ENCODE measurements around the gene SH3BP5L. TPM values are rescaled to one million over a fixed set of nuclear protein-coding genes. Genes with fewer than 3 reads are reported as not detected.
"Not testable (repeated sequence)": the region's sequence is repeated elsewhere in the genome, so short reads cannot be mapped to it uniquely, and the experiment has no call there.

SH3BP5L gene
- total and polyA plus RNA-seq, 8 donors: 9.6 to 20.0 (median 13.8) TPM

DNA sequence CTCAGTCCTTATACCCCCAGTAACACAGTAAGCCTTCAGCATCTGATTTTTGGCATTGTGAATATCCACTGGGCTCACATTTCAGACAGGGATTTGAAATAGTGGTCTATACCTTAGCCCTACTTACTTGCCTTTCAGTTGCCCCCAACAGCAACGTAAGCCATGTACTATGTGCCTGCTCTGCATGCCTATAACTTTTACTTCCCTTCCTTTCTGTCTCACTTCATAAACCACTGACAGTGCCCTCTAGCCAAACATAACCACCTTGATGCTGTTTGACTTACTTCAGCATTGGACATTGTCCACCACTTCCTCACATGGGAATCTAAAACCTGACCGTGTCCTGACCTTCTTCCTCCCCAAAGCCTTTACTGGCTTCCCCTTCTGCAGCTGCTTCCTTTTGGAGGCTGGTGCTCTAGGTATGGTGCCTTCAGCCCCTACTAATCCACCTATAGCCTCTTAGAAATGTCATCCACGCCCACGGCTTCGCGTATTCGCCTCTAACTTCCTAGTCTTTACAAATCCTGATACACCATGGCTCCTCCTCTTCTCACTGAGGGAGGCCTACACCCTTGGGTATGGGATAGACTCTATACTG lies 8.7 kb upstream of the SH3BP5L start:
- DNase-seq: peak in 1 of 2 donors; percentile 41
- Histone ChIP-seq H3K4me1 (peaks cover 4 to 16% (median 12%) of the 10 kb centered on the region in 4 donors), H3K27me3 (peaks cover 0 to 5% (median 0%) of the 10 kb centered on the region in 3 donors), H3K36me3 (no peaks in the 10 kb centered on the region), H3K4me3 (no peak overlapping the region), H3K9me3 (no peaks in the 10 kb centered on the region), H3K27ac (no peak overlapping the region)
- 57 to 72% (median 64%) methylated on average over 7 of the region's 7 CpGs for WGBS, 5 donors
- intact Hi-C loops (cut with DNase I; ENCODE audit: low total_unique reads): no loop called here
- TF ChIP-seq POLR2A (IDR thresholded peaks at IDR 0.05) (no peak), EP300 (IDR thresholded peaks at IDR 0.05) (no peak), POLR2AphosphoS5 (IDR thresholded peaks at IDR 0.05) (no peak)
- TF ChIP-seq, protein P1, sequence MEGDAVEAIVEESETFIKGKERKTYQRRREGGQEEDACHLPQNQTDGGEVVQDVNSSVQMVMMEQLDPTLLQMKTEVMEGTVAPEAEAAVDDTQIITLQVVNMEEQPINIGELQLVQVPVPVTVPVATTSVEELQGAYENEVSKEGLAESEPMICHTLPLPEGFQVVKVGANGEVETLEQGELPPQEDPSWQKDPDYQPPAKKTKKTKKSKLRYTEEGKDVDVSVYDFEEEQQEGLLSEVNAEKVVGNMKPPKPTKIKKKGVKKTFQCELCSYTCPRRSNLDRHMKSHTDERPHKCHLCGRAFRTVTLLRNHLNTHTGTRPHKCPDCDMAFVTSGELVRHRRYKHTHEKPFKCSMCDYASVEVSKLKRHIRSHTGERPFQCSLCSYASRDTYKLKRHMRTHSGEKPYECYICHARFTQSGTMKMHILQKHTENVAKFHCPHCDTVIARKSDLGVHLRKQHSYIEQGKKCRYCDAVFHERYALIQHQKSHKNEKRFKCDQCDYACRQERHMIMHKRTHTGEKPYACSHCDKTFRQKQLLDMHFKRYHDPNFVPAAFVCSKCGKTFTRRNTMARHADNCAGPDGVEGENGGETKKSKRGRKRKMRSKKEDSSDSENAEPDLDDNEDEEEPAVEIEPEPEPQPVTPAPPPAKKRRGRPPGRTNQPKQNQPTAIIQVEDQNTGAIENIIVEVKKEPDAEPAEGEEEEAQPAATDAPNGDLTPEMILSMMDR (IDR thresholded peaks at IDR 0.05): no peak

DNA sequence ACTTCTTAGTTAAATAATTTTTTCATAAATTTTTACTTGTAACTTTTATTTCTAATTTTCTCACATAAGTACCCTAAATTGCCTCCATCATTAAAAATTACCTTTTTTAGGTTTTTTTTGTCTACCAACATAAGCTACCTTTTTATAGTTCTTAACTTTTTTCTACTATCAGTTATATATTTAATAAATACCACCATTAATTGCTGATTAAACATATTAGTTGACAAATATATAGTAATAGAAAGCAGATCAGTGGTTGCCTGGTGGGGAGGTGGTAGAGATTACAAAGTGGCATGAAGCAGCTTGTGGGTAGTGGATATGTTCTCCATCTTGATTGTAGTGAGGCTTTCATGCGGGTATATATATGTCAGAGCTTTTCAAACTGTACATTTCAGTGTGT lies 6.1 kb upstream of the SH3BP5L start:
- TF ChIP-seq POLR2AphosphoS5 (IDR thresholded peaks at IDR 0.05) (no peak), POLR2A (IDR thresholded peaks at IDR 0.05) (no peak), EP300 (IDR thresholded peaks at IDR 0.05) (no peak)
- TF ChIP-seq, protein P1 (IDR thresholded peaks at IDR 0.05): no peak
- Histone ChIP-seq H3K27me3 (peaks cover 0 to 5% (median 0%) of the 10 kb centered on the region in 3 donors), H3K4me1 (peaks cover 3 to 8% (median 6%) of the 10 kb centered on the region in 4 donors), H3K36me3 (no peaks in the 10 kb centered on the region), H3K4me3 (no peak overlapping the region), H3K9me3 (no peaks in the 10 kb centered on the region), H3K27ac (no peak overlapping the region)
- WGBS, 5 donors: 89 to 97% (median 94%) methylated on average over 1 of the region's 1 CpG
- intact Hi-C loops (cut with DNase I; ENCODE audit: low total_unique reads): no loop called here
- no peak for DNase-seq

DNA sequence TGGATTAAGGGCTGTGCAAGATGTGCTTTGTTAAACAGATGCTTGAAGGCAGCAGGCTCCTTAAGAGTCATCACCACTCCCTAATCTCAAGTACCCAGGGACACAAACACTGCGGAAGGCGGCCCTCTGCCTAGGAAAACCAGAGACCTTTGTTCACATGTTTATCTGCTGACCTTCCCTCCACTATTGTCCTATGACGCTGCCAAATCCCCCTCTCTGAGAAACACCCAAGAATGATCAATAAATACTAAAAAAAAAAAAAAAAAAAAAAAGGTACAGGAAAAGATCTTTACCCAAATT lies 5.0 kb upstream of the SH3BP5L start:
- not testable (repeated sequence) for DNase-seq
- WGBS, 5 donors: 33 to 58% (median 48%) methylated on average over 1 to 3 of the region's 3 CpGs

DNA sequence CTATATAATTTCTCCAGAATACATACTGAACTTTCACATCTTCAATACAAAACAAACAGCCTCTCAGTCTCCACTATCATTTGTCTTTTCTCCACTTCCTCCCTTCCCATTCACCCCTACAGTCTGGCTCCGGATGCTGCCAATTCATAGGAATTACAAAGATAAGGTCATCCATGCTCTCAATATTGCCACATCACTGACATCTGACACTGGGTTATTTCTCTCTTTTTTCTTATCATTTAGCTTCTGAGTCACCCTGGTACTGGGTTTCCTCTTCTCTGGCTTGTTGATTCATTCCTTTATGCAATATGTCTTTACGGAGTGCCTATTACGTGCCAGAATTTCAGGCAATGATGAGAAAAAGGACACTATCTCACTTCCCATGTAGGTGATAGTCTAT lies 3.1 kb upstream of the SH3BP5L start:
- Histone ChIP-seq H3K27me3 (no peaks in the 10 kb centered on the region), H3K4me3 (no peak overlapping the region), H3K9me3 (no peaks in the 10 kb centered on the region), H3K36me3 (peaks cover 0 to 8% (median 2%) of the 10 kb centered on the region in 4 donors), H3K4me1 (peaks cover 19 to 27% (median 23%) of the 10 kb centered on the region in 4 donors), H3K27ac (no peak overlapping the region)
- intact Hi-C loops (cut with DNase I; ENCODE audit: low total_unique reads): no loop called here
- TF ChIP-seq, protein P1 (IDR thresholded peaks at IDR 0.05): no peak
- TF ChIP-seq EP300 (IDR thresholded peaks at IDR 0.05): no peak
- no peak for TF ChIP-seq POLR2A (IDR thresholded peaks at IDR 0.05)
- TF ChIP-seq POLR2AphosphoS5 (IDR thresholded peaks at IDR 0.05): no peak
- 57 to 72% (median 63%) methylated on average over 3 of the region's 3 CpGs for WGBS, 5 donors
- no peak for DNase-seq

More for the DNA sequence above, 5.0 kb upstream of the SH3BP5L start:
- H3K4me1 ChIP-seq: peaks cover 5 to 12% (median 7%) of the 10 kb centered on the region in 4 donors
- H3K27me3 ChIP-seq; H3K9me3 ChIP-seq; H3K36me3 ChIP-seq; intact Hi-C loops (cut with DNase I; ENCODE audit: low total_unique reads); H3K4me3 ChIP-seq; H3K27ac ChIP-seq: not testable (repeated sequence)

DNA sequence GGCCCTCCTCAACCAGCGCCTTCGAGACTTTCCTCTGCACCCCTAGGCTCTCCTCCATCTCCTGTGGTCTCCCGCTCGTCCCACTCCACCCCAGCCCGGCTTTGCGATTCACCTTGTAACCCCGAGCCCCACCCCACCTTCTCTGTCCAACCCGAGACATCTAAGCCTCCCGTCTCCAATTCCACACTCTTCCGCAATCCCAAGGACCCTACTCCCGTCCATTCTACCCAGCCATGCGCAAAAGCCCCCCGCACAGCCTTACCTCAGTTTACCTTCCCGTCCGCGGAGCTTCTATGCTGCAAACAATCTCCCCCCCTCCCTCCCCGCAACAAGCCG lies 174 bp downstream of the SH3BP5L start:
- Histone ChIP-seq H3K4me3 (peak overlapping the region; percentile 76 to 91 (median 90)), H3K9me3 (no peaks in the 10 kb centered on the region), H3K4me1 (peaks cover 49 to 60% (median 56%) of the 10 kb centered on the region in 4 donors), H3K36me3 (peaks cover 6 to 33% (median 24%) of the 10 kb centered on the region in 4 donors), H3K27ac (peak overlapping the region; percentile 96 to 99 (median 96)), H3K27me3 (no peaks in the 10 kb centered on the region)
- TF ChIP-seq POLR2AphosphoS5 (IDR thresholded peaks at IDR 0.05): no peak
- TF ChIP-seq POLR2A (IDR thresholded peaks at IDR 0.05): no peak
- TF ChIP-seq EP300 (IDR thresholded peaks at IDR 0.05): no peak
- TF ChIP-seq, protein P1 (IDR thresholded peaks at IDR 0.05): no peak
- DNase-seq: no peak
- 0 to 1% (median 1%) methylated on average over 18 of the region's 18 CpGs for WGBS, 5 donors
- intact Hi-C loops (cut with DNase I; ENCODE audit: low total_unique reads): no loop called here

All from stomach (tissue), 9 donors.